ENCODE measurements around the gene DOCK11.

- no peak for TF ChIP-seq CTCF (IDR thresholded peaks at IDR 0.05)
- TF ChIP-seq POLR2A (IDR thresholded peaks at IDR 0.05), result no peak
These were observed 17.7 kb downstream of the DOCK11 start for GRCh38 chrX:118513120-118513898.

All from body of pancreas (tissue), 4 donors.